Mucosa of rectum (tissue), 2 donors: ENCODE data around the gene ADPRHL1.
"Not testable (repeated sequence)": the region's sequence is repeated elsewhere in the genome, so short reads cannot be mapped to it uniquely, and the experiment has no call there.

Experiments used
- H3K27ac ChIP-seq, 2 donors: one replicate each; pipeline ENCODE4 v1.7.0; 2013; ENCODE audit warnings: inconsistent platforms in 2 of 2, low read depth in 2 of 2, low read length in 2 of 2
- H3K27me3 ChIP-seq, 2 donors: one replicate each; pipeline ENCODE4 v1.7.0; 2013; ENCODE audit warnings: low read length in 2 of 2; ENCODE audit not compliant: control insufficient read depth in 2 of 2, insufficient read depth in 2 of 2
- H3K36me3 ChIP-seq, 2 donors: one replicate each; pipeline ENCODE4 v1.7.0; 2013; ENCODE audit warnings: low read length in 2 of 2; ENCODE audit not compliant: control insufficient read depth in 2 of 2, insufficient read depth in 2 of 2
- H3K4me1 ChIP-seq, 2 donors: one replicate each; pipeline ENCODE4 v1.7.0; 2013; ENCODE audit warnings: low read length in 2 of 2, mild to moderate bottlenecking in 1 of 2; ENCODE audit not compliant: control insufficient read depth in 2 of 2, insufficient read depth in 2 of 2
- H3K4me3 ChIP-seq, 2 donors: one replicate each; pipeline ENCODE4 v1.7.0; 2013; ENCODE audit warnings: low read length in 2 of 2
- H3K9ac ChIP-seq, 2 donors: one replicate each; pipeline ENCODE4 v1.7.0; 2013; ENCODE audit warnings: low read length in 2 of 2, low read depth in 1 of 2, mild to moderate bottlenecking in 1 of 2
- H3K9me3 ChIP-seq, 2 donors: one replicate each; pipeline ENCODE4 v1.7.0; 2013; ENCODE audit warnings: low read length in 2 of 2; ENCODE audit not compliant: control insufficient read depth in 2 of 2
- donor health status: healthy.
- donor health status: Normal muscosa, but diverticular disease.

Gene ADPRHL1

DNA sequence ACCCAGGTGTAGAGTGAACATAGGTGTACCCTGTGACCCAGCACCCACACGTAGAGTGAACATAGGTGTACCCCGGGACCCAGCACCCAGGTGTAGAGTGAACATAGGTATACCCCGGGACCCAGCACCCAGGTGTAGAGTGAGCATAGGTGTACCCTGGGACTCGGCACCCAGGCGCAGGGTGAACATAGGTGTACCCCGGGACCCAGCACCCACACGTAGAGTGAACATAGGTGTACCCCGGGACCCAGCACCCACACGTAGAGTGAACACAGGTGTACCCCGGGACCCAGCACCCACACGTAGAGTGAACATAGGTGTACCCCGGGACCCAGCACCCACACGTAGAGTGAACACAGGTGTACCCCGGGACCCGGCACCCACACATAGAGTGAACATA, 16.4 kb downstream of the ADPRHL1 start:
- not testable (repeated sequence) for H3K9ac ChIP-seq, H3K4me1 ChIP-seq, H3K36me3 ChIP-seq, H3K27ac ChIP-seq, H3K9me3 ChIP-seq, H3K27me3 ChIP-seq, H3K4me3 ChIP-seq

- not testable (repeated sequence) for H3K27me3 ChIP-seq, H3K27ac ChIP-seq, H3K9me3 ChIP-seq, H3K36me3 ChIP-seq, H3K4me3 ChIP-seq, H3K4me1 ChIP-seq, H3K9ac ChIP-seq
These were observed 17.4 kb downstream of the ADPRHL1 start for GRCh38 chr13:113435907-113436306.

GRCh38 chr13:113433391-113433916, 19.8 kb downstream of the ADPRHL1 start:
- Histone ChIP-seq H3K36me3 (no peaks in the 10 kb centered on the region), H3K4me3 (no peak overlapping the region), H3K9ac (no peak overlapping the region), H3K27me3 (no peaks in the 10 kb centered on the region), H3K9me3 (no peaks in the 10 kb centered on the region), H3K27ac (no peak overlapping the region), H3K4me1 (no peaks in the 10 kb centered on the region)

GRCh38 chr13:113432506-113433270, 20.6 kb downstream of the ADPRHL1 start:
- Histone ChIP-seq H3K9ac (no peak overlapping the region), H3K36me3 (no peaks in the 10 kb centered on the region)

DNA sequence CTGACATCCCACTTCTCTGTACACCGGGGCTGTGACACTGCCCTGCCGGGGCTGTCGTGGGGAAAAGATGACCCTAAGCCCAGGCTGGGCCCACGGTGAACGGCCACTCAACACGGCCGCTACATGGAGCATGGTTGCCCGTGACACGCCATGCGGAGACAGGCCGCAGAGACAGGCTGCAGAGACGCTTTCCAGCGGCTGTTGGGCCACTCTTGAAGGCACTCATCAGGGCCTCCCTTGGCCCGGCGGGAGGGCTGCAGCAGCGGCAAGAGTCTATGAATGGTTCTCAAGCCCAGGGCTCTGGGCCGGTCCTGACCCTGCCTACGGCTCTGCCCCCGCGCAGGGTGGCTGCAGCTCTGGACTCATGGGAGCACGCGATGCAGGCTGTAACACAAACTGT, 22.1 kb downstream of the ADPRHL1 start:
- Histone ChIP-seq H3K9ac (no peak overlapping the region), H3K27ac (no peak overlapping the region), H3K27me3 (no peaks in the 10 kb centered on the region), H3K4me1 (no peaks in the 10 kb centered on the region), H3K4me3 (no peak overlapping the region), H3K9me3 (no peaks in the 10 kb centered on the region), H3K36me3 (no peaks in the 10 kb centered on the region)

More at GRCh38 chr13:113432506-113433270, 20.6 kb downstream of the ADPRHL1 start:
- Histone ChIP-seq H3K27me3 (no peaks in the 10 kb centered on the region), H3K4me1 (no peaks in the 10 kb centered on the region), H3K4me3 (no peak overlapping the region), H3K27ac (no peak overlapping the region), H3K9me3 (no peaks in the 10 kb centered on the region)

GRCh38 chr13:113430378-113431110, 22.7 kb downstream of the ADPRHL1 start:
- Histone ChIP-seq H3K9me3 (no peaks in the 10 kb centered on the region), H3K4me3 (no peak overlapping the region), H3K27ac (no peak overlapping the region), H3K27me3 (no peaks in the 10 kb centered on the region), H3K9ac (no peak overlapping the region), H3K36me3 (no peaks in the 10 kb centered on the region), H3K4me1 (no peaks in the 10 kb centered on the region)

DNA sequence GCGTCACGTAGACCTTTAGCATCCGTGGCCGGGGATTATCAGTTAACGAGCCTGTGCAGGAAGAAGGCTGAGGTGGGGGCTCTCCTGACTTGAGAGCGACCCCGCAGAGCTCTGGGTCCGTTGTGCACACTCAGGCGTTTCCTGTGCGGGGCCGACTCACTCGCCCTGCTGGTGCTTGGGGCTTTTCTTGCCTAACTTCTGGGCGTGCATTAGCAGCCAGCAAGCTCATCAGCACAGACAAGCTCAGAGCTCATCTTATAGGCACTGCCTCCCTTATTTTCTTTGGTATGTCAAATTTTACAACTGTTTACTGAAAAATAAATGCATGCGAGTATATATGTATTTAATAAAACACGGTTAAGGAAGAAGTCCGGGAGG, 23.7 kb downstream of the ADPRHL1 start:
- Histone ChIP-seq H3K9me3 (no peaks in the 10 kb centered on the region), H3K27me3 (no peaks in the 10 kb centered on the region), H3K4me3 (no peak overlapping the region), H3K4me1 (no peaks in the 10 kb centered on the region), H3K27ac (no peak overlapping the region), H3K36me3 (no peaks in the 10 kb centered on the region), H3K9ac (no peak overlapping the region)

GRCh38 chr13:113428871-113429607, 24.2 kb downstream of the ADPRHL1 start:
- Histone ChIP-seq H3K36me3 (no peaks in the 10 kb centered on the region), H3K27ac (no peak overlapping the region), H3K27me3 (no peaks in the 10 kb centered on the region), H3K4me3 (no peak overlapping the region), H3K9me3 (no peaks in the 10 kb centered on the region), H3K4me1 (no peaks in the 10 kb centered on the region), H3K9ac (no peak overlapping the region)

GRCh38 chr13:113428469-113428865, 24.8 kb downstream of the ADPRHL1 start:
- Histone ChIP-seq H3K27me3 (no peaks in the 10 kb centered on the region), H3K9ac (no peak overlapping the region), H3K27ac (no peak overlapping the region), H3K4me1 (no peaks in the 10 kb centered on the region), H3K4me3 (no peak overlapping the region), H3K36me3 (no peaks in the 10 kb centered on the region), H3K9me3 (no peaks in the 10 kb centered on the region)
